ENCODE results near the gene PROCR.

GRCh38 chr20:35165221-35166185 lies 6.4 kb upstream of the PROCR start:
- TF ChIP-seq EP300 (IDR thresholded peaks at IDR 0.05) (no peak), CTCF (IDR thresholded peaks at IDR 0.05) (no peak), POLR2AphosphoS5 (IDR thresholded peaks at IDR 0.05) (no peak), POLR2A (IDR thresholded peaks at IDR 0.05; ENCODE audit: low read depth) (no peak)

Data from esophagus muscularis mucosa (tissue), 4 donors.